ENCODE results near the gene INO80.

DNA sequence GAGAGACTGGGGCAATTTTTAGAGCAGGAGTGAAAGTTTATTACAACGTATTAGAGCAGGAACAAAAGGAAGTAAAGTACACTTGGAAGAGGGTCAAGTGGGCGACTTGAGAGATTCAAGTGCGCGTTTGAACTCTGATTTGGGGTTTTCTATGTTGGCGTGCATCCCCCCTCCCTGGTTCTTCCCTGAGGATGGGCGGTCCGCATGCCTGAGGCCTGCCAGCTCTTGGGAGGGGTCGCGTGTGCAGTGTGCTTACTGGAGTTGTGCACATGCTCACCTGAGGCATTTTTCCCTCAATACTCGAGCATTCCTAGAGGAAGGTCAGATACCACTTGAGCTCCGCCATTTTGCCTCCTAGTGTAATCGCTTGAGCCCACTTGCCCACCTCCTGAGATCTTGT, 173.2 kb downstream of the INO80 start:
- TF ChIP-seq POLR2A (IDR thresholded peaks at IDR 0.05): no peak
- TF ChIP-seq, protein P1, sequence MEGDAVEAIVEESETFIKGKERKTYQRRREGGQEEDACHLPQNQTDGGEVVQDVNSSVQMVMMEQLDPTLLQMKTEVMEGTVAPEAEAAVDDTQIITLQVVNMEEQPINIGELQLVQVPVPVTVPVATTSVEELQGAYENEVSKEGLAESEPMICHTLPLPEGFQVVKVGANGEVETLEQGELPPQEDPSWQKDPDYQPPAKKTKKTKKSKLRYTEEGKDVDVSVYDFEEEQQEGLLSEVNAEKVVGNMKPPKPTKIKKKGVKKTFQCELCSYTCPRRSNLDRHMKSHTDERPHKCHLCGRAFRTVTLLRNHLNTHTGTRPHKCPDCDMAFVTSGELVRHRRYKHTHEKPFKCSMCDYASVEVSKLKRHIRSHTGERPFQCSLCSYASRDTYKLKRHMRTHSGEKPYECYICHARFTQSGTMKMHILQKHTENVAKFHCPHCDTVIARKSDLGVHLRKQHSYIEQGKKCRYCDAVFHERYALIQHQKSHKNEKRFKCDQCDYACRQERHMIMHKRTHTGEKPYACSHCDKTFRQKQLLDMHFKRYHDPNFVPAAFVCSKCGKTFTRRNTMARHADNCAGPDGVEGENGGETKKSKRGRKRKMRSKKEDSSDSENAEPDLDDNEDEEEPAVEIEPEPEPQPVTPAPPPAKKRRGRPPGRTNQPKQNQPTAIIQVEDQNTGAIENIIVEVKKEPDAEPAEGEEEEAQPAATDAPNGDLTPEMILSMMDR (IDR thresholded peaks at IDR 0.05): no peak
